ENCODE data around the gene CALY. TPM values are rescaled to one million over a fixed set of nuclear protein-coding genes. Genes with fewer than 3 reads are reported as not detected.

Gene CALY
- total and polyA plus RNA-seq, 12 donors = 0.55 to 30.7 (median 12.4) TPM; not detected in 4

DNA sequence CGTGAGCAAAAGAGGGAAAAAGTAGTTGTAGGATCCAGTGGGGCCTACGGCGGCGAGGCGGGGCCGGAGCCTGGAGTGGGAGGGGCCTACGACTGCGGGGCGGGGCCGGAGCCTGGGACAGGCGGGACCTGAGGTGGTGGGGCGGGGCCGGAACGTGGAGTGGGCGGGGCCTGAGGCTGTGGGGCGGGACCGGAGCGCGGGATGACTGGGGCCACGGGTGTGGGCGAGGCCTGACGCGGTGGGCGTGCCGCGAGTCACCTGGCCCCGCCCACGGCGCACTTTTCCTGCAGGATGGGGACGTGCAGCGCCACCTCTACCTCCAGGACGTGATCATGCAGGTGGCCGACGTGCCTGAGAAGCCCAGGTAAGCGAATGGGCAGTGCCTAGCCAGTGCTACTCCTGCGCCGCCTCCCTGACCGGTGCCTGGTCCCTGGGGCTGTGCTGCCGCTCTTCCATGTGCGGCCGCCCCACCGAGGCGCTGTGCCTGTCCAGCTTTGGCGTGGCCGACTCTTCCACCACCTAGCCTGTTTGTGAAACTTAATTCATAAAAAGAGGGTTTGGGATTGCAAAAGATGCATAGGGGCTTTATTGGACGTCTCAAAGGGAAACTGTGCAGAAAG, 27.5 kb downstream of the CALY start:
- peak overlapping the region; percentile 64 to 99 (median 98) for H3K27ac ChIP-seq
- peaks cover 12 to 36% of the 10 kb centered on the region in 2 donors for H3K4me1 ChIP-seq (replicated peaks in 1 of 2)
- H3K36me3 ChIP-seq (replicated peaks in 1 of 2) = peaks cover 0 to 30% of the 10 kb centered on the region in 2 donors
- H3K4me3 ChIP-seq = peak overlapping the region; percentile 51 to 99 (median 88)
- H3K27me3 ChIP-seq = no peaks in the 10 kb centered on the region
- no peaks in the 10 kb centered on the region for H3K9me3 ChIP-seq (replicated peaks in 1 of 3)
- peak; percentile 93 to 97 (median 96) for DNase-seq
- WGBS, 4 donors = 24 to 74% (median 30%) methylated on average over 11 to 46 of the region's 46 CpGs
- intact Hi-C loops (cut with DNase I) = no loop called here
- TF ChIP-seq, protein P1, sequence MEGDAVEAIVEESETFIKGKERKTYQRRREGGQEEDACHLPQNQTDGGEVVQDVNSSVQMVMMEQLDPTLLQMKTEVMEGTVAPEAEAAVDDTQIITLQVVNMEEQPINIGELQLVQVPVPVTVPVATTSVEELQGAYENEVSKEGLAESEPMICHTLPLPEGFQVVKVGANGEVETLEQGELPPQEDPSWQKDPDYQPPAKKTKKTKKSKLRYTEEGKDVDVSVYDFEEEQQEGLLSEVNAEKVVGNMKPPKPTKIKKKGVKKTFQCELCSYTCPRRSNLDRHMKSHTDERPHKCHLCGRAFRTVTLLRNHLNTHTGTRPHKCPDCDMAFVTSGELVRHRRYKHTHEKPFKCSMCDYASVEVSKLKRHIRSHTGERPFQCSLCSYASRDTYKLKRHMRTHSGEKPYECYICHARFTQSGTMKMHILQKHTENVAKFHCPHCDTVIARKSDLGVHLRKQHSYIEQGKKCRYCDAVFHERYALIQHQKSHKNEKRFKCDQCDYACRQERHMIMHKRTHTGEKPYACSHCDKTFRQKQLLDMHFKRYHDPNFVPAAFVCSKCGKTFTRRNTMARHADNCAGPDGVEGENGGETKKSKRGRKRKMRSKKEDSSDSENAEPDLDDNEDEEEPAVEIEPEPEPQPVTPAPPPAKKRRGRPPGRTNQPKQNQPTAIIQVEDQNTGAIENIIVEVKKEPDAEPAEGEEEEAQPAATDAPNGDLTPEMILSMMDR (IDR thresholded peaks at IDR 0.05) = no peak
- no peak for TF ChIP-seq POLR2A (IDR thresholded peaks at IDR 0.05)

DNA sequence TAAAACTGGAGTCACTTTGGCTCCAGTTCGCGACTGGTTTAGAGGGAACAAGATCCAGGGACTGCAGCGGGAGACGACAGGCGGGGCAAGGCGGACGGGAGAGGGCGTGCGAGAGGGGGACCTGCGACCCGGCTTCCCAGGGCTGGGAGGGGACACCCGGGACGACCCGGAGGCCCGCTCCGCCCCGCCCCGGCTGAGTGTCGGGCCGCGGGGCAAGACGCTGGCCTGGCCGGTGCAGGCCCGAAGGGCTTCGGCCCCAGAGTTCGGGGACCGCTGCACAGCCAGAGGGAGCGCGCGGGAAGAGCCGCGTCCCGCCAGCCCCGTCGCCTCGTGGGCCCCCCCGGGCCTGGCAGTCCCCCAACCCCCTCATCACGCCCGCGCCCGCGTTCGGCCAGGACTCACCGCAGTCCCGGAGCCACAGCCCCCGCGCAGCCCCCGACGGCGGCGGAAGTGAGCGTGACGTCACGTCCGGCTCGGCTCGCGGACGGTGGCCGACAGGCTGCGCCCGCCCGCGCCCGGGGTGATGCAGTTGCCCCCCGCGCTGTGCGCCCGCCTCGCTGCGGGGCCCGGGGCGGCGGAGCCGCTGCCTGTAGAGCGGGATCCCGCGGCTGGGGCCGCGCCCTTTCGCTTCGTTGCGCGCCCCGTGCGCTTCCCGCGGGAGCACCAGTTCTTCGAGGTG, 28.1 kb downstream of the CALY start, which contains the start of the genes TUBGCP2 and ZNF511:
TSS of gene TUBGCP2 (minus strand) at position 452 of the 679 bp plus-strand sequence. CDS start 5,931 bp downstream, outside the sequence.
TSS of gene ZNF511 (plus strand) at position 494 of the 679 bp plus-strand sequence. CDS start at position 524, 30 bp downstream.
- H3K36me3 ChIP-seq (replicated peaks in 1 of 2) = peaks cover 0 to 30% of the 10 kb centered on the region in 2 donors
- WGBS, 4 donors = 0 to 1% (median 0%) methylated on average over 26 to 89 of the region's 89 CpGs
- peaks cover 17 to 42% of the 10 kb centered on the region in 2 donors for H3K4me1 ChIP-seq (replicated peaks in 1 of 2)
- peak within 1 kb of the TSS; percentile 51 to 99 (median 88) for H3K4me3 ChIP-seq
- peak within 1 kb of the TSS; percentile 64 to 99 (median 98) for H3K27ac ChIP-seq
- DNase-seq = peak; percentile 85 to 93 (median 89)
- no peaks in the 10 kb centered on the region for H3K9me3 ChIP-seq (replicated peaks in 1 of 3)
- H3K27me3 ChIP-seq = no peaks in the 10 kb centered on the region
- intact Hi-C loops (cut with DNase I) = no loop called here
- TF ChIP-seq, protein P1 (IDR thresholded peaks at IDR 0.05) = peak in 2 of 6 experiments; percentile 1
- peak; percentile 79 to 80 for TF ChIP-seq POLR2A (IDR thresholded peaks at IDR 0.05)

DNA sequence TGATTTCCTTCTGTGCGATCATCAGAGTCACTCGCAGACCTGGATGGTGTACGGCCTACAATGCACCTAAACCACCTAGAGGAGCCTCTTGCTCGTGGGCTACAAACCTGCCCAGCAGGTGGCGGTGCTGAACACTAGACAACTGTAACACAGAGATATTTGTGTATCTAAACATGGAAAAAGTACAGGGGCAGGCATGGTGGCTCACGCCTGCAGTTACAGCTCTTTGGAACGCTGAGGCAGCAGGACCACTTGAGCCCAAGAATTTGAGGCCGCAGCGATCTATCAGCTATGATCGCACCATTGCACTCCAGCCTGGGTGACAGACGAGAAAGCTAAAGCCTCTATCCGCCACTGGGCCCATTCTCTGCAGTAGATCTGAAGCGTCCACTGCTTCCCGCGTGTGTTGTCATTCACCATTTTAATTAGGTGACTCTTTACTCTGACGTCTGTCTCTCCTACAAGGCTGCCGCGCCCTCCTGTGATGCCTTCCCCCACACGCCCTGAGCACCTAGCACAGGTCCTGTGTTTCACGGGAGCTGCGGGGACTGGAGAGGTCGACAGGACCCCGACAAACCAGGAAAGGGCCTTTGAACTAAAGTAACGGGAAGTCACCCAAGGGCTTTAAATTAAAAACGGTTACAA, 28.8 kb downstream of the CALY start:
- Histone ChIP-seq H3K36me3 (replicated peaks in 1 of 2) (peaks cover 0 to 27% of the 10 kb centered on the region in 2 donors), H3K4me3 (peak overlapping the region; percentile 51 to 99 (median 88)), H3K4me1 (replicated peaks in 1 of 2) (peaks cover 17 to 43% of the 10 kb centered on the region in 2 donors), H3K27me3 (no peaks in the 10 kb centered on the region), H3K9me3 (replicated peaks in 1 of 3) (no peaks in the 10 kb centered on the region), H3K27ac (peak overlapping the region; percentile 64 to 99 (median 98))
- TF ChIP-seq POLR2A (IDR thresholded peaks at IDR 0.05) = peak in 1 of 2 donors; percentile 42
- TF ChIP-seq, protein P1 (IDR thresholded peaks at IDR 0.05) = peak; percentile 47 to 65 (median 61)
- WGBS, 4 donors = 6 to 8% (median 6%) methylated on average over 25 of the region's 25 CpGs
- DNase-seq = peak; percentile 67 to 95 (median 81)
- intact Hi-C loops (cut with DNase I) = no loop called here

DNA sequence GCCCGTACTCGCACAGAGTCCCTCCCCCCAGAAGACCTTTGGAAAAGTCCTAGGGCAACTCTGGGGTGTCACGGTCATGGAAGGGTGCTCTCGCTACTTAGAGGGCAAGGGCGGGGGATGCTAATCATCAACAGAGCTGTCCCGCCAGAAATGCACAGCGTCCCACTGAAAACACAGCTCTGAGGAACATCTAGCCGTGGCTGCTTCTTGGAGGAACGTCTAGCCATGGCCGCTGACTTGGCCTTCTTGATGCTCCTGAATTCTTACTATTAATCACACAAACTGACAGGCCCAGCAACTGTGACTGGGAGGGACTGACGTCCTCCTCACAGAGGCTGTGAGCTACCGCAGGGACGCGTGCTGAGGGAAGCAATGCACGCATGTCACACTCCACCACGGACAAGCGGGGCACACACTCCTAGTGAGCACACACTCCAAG, 29.7 kb downstream of the CALY start:
- 81 to 90% (median 85%) methylated on average over 15 to 17 of the region's 17 CpGs for WGBS, 4 donors
- H3K9me3 ChIP-seq (replicated peaks in 1 of 3) = no peaks in the 10 kb centered on the region
- peak in 2 of 7 donors; percentile 18 to 26 for DNase-seq
- peak overlapping the region in 2 of 5 donors; percentile 98 to 99 for H3K27ac ChIP-seq
- intact Hi-C loops (cut with DNase I) = no loop called here
- peak overlapping the region in 1 of 4 donors; percentile 99 for H3K4me3 ChIP-seq
- no peaks in the 10 kb centered on the region for H3K27me3 ChIP-seq
- H3K36me3 ChIP-seq (replicated peaks in 1 of 2) = peaks cover 0 to 31% of the 10 kb centered on the region in 2 donors
- H3K4me1 ChIP-seq (replicated peaks in 1 of 2) = peaks cover 17 to 43% of the 10 kb centered on the region in 2 donors
- TF ChIP-seq, protein P1 (IDR thresholded peaks at IDR 0.05) = no peak
- no peak for TF ChIP-seq POLR2A (IDR thresholded peaks at IDR 0.05)
